A673 (cell line): ENCODE measurements around the gene CAPS2. TPM values are rescaled to one million over a fixed set of nuclear protein-coding genes. Genes with fewer than 3 reads are reported as not detected.

Experiments
- BruUV-seq: library from RNA; stranded (reverse); fragments of 400-500 nt; replicated peaks from 2 replicates; lab custom pipeline; 2021; lab: Mats Ljungman, UMichigan
- CTCF ChIA-PET: fragments of 300-600 bp; sonication (Branson Sonifier 250); formaldehyde crosslinking; loops from one replicate; lab custom pipeline; 2022; ENCODE audit warnings: antibody characterized with exemption; lab: Charles Lee
- POLR2A ChIA-PET: fragments of 300-600 bp; sonication (Branson Sonifier 250); formaldehyde crosslinking; loops from one replicate; lab custom pipeline; 2022; ENCODE audit warnings: antibody characterized with exemption; ENCODE audit not compliant: low non-redundant PET; lab: Charles Lee
- DNase-seq: peaks from one replicate; pipeline ENCODE4 v3.0.0-alpha.2; 2015; ENCODE audit warnings: low spot score
- H3K27ac ChIP-seq: fragments of 200-600 bp; sonication (generic); 2 replicates; pipeline ENCODE4 v1.5.1; 2016; ENCODE audit warnings: mixed run types, low read depth, mild to moderate bottlenecking, mixed read lengths, antibody characterized with exemption, low read length; ENCODE audit not compliant: poor library complexity, severe bottlenecking
- H3K27me3 ChIP-seq: fragments of 200-600 bp; sonication (generic); replicated peaks from 2 replicates; pipeline ENCODE4 v1.6.1; 2017; ENCODE audit warnings: mixed run types, low read depth, mild to moderate bottlenecking, mixed read lengths, antibody characterized with exemption, low read length; ENCODE audit not compliant: insufficient read depth, poor library complexity
- H3K36me3 ChIP-seq: fragments of 200-600 bp; sonication (generic); 2 replicates; pipeline ENCODE4 v1.6.1; 2016; ENCODE audit warnings: mixed run types, mild to moderate bottlenecking, mixed read lengths, antibody characterized with exemption, low read length; ENCODE audit not compliant: insufficient read depth, poor library complexity, severe bottlenecking
- H3K4me1 ChIP-seq: fragments of 200-600 bp; sonication (generic); 2 replicates; pipeline ENCODE4 v1.6.1; 2017; ENCODE audit warnings: mixed run types, mild to moderate bottlenecking, mixed read lengths, antibody characterized with exemption, low read length; ENCODE audit not compliant: insufficient read depth, poor library complexity, severe bottlenecking
- H3K4me3 ChIP-seq: fragments of 200-600 bp; sonication (generic); 2 replicates; pipeline ENCODE4 v1.5.1; 2016; ENCODE audit warnings: low read depth, mixed run types, mild to moderate bottlenecking, mixed read lengths, low read length; ENCODE audit not compliant: poor library complexity, severe bottlenecking
- H3K9me3 ChIP-seq: fragments of 200-600 bp; sonication (generic); 2 replicates; pipeline ENCODE4 v1.6.1; 2016; ENCODE audit warnings: mixed run types, low read depth, mild to moderate bottlenecking, mixed read lengths, antibody characterized with exemption, low read length; ENCODE audit not compliant: poor library complexity, severe bottlenecking
- CTCF ChIP-seq: fragments of 300-800, 200-600 bp; sonication (generic); conservative IDR thresholded peaks from 2 replicates; pipeline ENCODE4 v1.5.1; 2017; ENCODE audit warnings: low read depth, mild to moderate bottlenecking, antibody characterized with exemption, low read length, moderate library complexity, mixed read lengths
- EZH2 ChIP-seq: fragments of 200-600 bp; sonication (generic); IDR thresholded peaks from 2 replicates; pipeline ENCODE4 v1.6.1; 2017; ENCODE audit warnings: borderline replicate concordance, low read depth, mild to moderate bottlenecking, mixed read lengths, antibody characterized with exemption, low read length; ENCODE audit not compliant: poor library complexity, severe bottlenecking
- intact Hi-C: fragments of 100-400 bp; cut with micrococcal nuclease; formaldehyde crosslinking; loops from one replicate; pipeline ENCODE4 v1.10.0; 2022; ENCODE audit not compliant: unreplicated experiment
- total RNA-seq: library from RNA; stranded (reverse); gene quantifications from 2 replicates; pipeline ENCODE4 v1.2.3, GENCODE V29; 2021

The CAPS2 gene
- total RNA-seq, 1 experiment from 2014 or later = 13.2 TPM

- CTCF ChIA-PET = no interaction called here
- H3K27me3 ChIP-seq = no peaks in the 10 kb centered on the region
- intact Hi-C loops = no loop called here
- DNase-seq = no peak
- H3K36me3 ChIP-seq = no peaks in the 10 kb centered on the region
- POLR2A ChIA-PET = no interaction called here
- TF ChIP-seq EZH2 (no peak), CTCF (no peak)
- no peaks in the 10 kb centered on the region for H3K9me3 ChIP-seq
- no peak overlapping the region for H3K4me3 ChIP-seq
- no peak overlapping the region for H3K27ac ChIP-seq
- H3K4me1 ChIP-seq = no peaks in the 10 kb centered on the region
- no TSS peak for BruUV-seq
Observed at GRCh38 chr12:75323663-75324062, 6.5 kb downstream of the CAPS2 start.

- no TSS peak for BruUV-seq
- TF ChIP-seq CTCF (no peak), EZH2 (no peak)
- no peaks in the 10 kb centered on the region for H3K4me1 ChIP-seq
- no peak overlapping the region for H3K27ac ChIP-seq
- H3K9me3 ChIP-seq = no peaks in the 10 kb centered on the region
- no peaks in the 10 kb centered on the region for H3K27me3 ChIP-seq
- ChIA-PET POLR2A (no interaction called here), CTCF (no interaction called here)
- H3K36me3 ChIP-seq = no peaks in the 10 kb centered on the region
- intact Hi-C loops = no loop called here
- no peak overlapping the region for H3K4me3 ChIP-seq
- no peak for DNase-seq
Observed at GRCh38 chr12:75322464-75322863, 7.7 kb downstream of the CAPS2 start.

- TF ChIP-seq CTCF (no peak), EZH2 (no peak)
- Histone ChIP-seq H3K4me3 (no peak overlapping the region), H3K27me3 (no peaks in the 10 kb centered on the region), H3K9me3 (no peaks in the 10 kb centered on the region), H3K4me1 (no peaks in the 10 kb centered on the region), H3K27ac (no peak overlapping the region), H3K36me3 (no peaks in the 10 kb centered on the region)
- POLR2A ChIA-PET = no interaction called here
- CTCF ChIA-PET = no interaction called here
- intact Hi-C loops = no loop called here
- no peak for DNase-seq
- no TSS peak for BruUV-seq
Observed at GRCh38 chr12:75317784-75318183, 12.3 kb downstream of the CAPS2 start.
